Neutrophil (primary cell): ENCODE results near the gene SLC39A9.

ENCODE experiments used
- H3K27ac ChIP-seq: fragments of 200-600 bp; sonication (generic); 2 replicates; pipeline ENCODE4 v1.5.1; 2016; ENCODE audit warnings: mild to moderate bottlenecking, moderate library complexity
- H3K27me3 ChIP-seq: fragments of 200-600 bp; sonication (generic); 2 replicates; pipeline ENCODE4 v1.6.0; 2016; ENCODE audit warnings: mild to moderate bottlenecking
- H3K36me3 ChIP-seq: fragments of 200-600 bp; sonication (generic); 2 replicates; pipeline ENCODE4 v1.5.1; 2017
- H3K4me1 ChIP-seq, 2 experiments: fragments of 200-600 bp in 1 of 2; sonication (generic) in 1 of 2; 1 replicate in 1 of 2; 2 replicates in 1 of 2; pipeline versions ENCODE4 v1.5.1 to v1.6.1; 2013 to 2016; ENCODE audit warnings: low read depth in 1 of 2, low read length in 1 of 2, mild to moderate bottlenecking in 1 of 2, moderate library complexity in 1 of 2; ENCODE audit not compliant: control insufficient read depth in 1 of 2, insufficient read depth in 1 of 2
- H3K4me3 ChIP-seq, 2 experiments: fragments of 200-600 bp in 1 of 2; sonication (generic) in 1 of 2; 1 replicate in 1 of 2; 2 replicates in 1 of 2; pipeline ENCODE4 v1.5.1; 2013 to 2016; ENCODE audit warnings: low read depth in 1 of 2, low read length in 1 of 2, mild to moderate bottlenecking in 1 of 2, moderate library complexity in 1 of 2
- H3K9me3 ChIP-seq: fragments of 200-600 bp; sonication (generic); 2 replicates; pipeline ENCODE4 v1.5.1; 2016
- CTCF ChIP-seq: fragments of 200-600 bp; sonication (generic); IDR thresholded peaks from 2 replicates; pipeline ENCODE4 v1.5.1; 2016; ENCODE audit warnings: antibody characterized with exemption

The SLC39A9 gene

GRCh38 chr14:69353168-69353567 is 45.3 kb upstream of the SLC39A9 start:
- Histone ChIP-seq H3K27ac (no peak overlapping the region), H3K9me3 (no peaks in the 10 kb centered on the region), H3K4me1 (no peaks in the 10 kb centered on the region), H3K36me3 (no peaks in the 10 kb centered on the region), H3K4me3 (no peak overlapping the region), H3K27me3 (peaks cover 8% of the 10 kb centered on the region)
- no peak for TF ChIP-seq CTCF

DNA sequence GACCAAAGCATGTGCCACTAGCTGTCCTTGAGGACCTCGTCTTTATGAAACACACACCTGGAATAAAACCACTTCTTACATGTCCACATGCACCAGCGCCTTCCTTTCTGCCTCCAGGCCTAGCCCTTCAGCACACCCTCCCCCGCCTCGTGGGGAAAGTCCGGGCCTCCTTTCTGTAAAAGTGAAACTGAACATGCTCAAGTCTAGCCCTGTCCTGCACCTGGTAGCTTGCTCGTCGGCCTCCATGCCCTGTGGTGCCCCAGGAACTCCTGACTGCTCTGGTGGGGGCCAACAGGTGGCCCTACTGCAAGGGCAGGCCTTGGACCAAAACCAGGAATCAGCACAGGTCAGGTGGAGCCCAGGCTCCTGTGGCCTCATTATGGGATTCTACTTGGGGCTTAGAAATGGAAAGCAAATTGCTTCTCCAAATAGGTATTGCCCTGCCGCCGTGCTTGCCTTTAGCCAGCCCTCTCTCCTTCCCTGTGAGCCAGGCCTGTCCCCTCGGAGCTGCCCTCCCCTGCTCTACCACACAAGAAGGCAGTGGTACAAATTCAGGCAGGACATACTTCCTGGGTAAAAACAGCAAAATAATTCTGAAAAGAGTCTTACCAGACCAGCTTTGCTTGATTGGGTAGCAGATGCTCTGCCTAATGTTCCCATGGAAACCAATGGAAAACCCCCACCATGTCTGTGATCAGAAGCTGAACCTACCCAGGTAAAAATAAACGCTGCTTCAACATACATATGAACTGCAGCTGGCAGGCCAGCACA is 43.9 kb upstream of the SLC39A9 start:
- Histone ChIP-seq H3K9me3 (no peaks in the 10 kb centered on the region), H3K36me3 (no peaks in the 10 kb centered on the region), H3K27ac (no peak overlapping the region), H3K27me3 (peaks cover 8% of the 10 kb centered on the region), H3K4me1 (no peaks in the 10 kb centered on the region), H3K4me3 (no peak overlapping the region)
- no peak for TF ChIP-seq CTCF

GRCh38 chr14:69355154-69355597 is 43.3 kb upstream of the SLC39A9 start:
- H3K27me3 ChIP-seq: peaks cover 8% of the 10 kb centered on the region
- no peaks in the 10 kb centered on the region for H3K4me1 ChIP-seq
- no peak for TF ChIP-seq CTCF
- H3K4me3 ChIP-seq: no peak overlapping the region
- H3K36me3 ChIP-seq: no peaks in the 10 kb centered on the region
- H3K27ac ChIP-seq: no peak overlapping the region
- no peaks in the 10 kb centered on the region for H3K9me3 ChIP-seq

DNA sequence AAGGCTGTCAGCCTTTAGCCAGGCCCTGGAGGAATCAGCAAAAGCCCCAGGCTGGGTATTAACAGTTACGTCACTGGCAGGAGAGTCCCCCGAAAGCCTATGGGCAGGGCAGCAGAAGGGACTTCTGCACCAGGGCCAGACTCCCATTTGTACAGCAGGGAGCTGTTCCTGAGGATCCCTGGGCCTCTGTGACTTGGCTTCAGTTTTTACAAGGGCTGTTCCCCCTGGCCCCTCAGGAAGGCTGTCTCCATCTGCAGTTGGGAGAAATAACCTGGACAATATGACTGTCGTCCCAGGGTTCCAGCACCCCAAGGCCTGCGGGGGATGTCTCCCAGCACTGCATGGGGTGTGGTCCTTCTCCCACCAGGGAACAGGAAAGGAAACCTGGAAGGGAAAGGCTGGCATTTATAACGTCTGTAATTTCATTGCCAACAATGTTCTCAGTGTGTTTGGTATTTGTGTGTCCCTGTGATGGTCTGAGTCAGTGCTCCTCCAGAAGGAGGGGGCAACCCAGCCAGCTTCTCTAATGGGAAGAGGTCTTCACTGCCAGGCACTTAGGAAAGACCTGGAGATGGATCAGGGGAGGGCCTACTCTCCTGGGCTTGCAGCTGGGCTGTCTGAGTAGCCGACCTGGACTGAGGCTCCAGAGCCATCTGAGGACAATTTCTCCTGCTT is 42.7 kb upstream of the SLC39A9 start:
- H3K27me3 ChIP-seq: peaks cover 8% of the 10 kb centered on the region
- H3K36me3 ChIP-seq: no peaks in the 10 kb centered on the region

GRCh38 chr14:69356903-69357543 is 41.5 kb upstream of the SLC39A9 start:
- peaks cover 8% of the 10 kb centered on the region for H3K27me3 ChIP-seq
- TF ChIP-seq CTCF: no peak
- H3K4me3 ChIP-seq: no peak overlapping the region
- H3K4me1 ChIP-seq: no peaks in the 10 kb centered on the region
- no peak overlapping the region for H3K27ac ChIP-seq
- no peaks in the 10 kb centered on the region for H3K36me3 ChIP-seq
- H3K9me3 ChIP-seq: no peaks in the 10 kb centered on the region

More for the DNA sequence above, 42.7 kb upstream of the SLC39A9 start:
- Histone ChIP-seq H3K4me3 (no peak overlapping the region), H3K9me3 (no peaks in the 10 kb centered on the region), H3K4me1 (no peaks in the 10 kb centered on the region), H3K27ac (no peak overlapping the region)
- no peak for TF ChIP-seq CTCF
